GM18951 (cell line): ENCODE measurements around the gene CDH23.

Source experiments
- POLR2A ChIP-seq: IDR thresholded peaks from 4 replicates; pipeline ENCODE4 v1.6.1; 2011; ENCODE audit warnings: mild to moderate bottlenecking; ENCODE audit not compliant: insufficient read length, insufficient read depth; ENCODE audit errors: extremely low read depth
- in situ Hi-C: fragments of 300-500 bp; cut with MboI; formaldehyde crosslinking; loops from one replicate; pipeline ENCODE4 v1.12.0; 2022; ENCODE audit warnings: low sequenced_read_pairs, mixed read lengths, inconsistent platforms; ENCODE audit not compliant: unreplicated experiment

The CDH23 gene

DNA sequence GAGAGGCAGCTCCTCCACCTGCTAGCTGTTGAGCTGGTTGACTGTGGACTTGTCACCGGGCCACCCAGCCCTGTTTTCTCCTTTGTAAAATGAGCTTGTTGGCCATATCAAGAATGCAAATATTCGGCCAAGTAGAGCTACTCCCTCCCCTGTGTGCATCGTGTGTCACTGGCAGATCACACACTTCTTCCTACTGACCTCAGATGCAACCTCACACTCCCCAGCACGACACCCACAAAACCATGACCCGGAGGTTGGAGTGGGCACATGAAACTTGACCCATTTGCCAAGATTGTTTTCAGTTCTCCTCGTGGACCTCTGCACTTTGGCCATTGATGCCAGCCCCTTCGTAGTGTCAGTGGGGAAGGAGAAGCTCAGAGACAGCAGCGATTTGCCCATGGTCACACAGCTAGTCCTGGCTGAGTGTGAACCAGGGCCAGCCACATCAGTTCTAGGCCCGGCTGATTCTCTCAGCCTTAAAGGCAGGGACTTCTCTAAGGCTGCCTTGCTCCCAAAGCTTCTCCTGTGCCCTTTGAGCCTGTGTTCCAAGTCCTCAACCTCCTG is 101.1 kb downstream of the CDH23 start:
- in situ Hi-C loops = no loop called here
- no peak for TF ChIP-seq POLR2A

DNA sequence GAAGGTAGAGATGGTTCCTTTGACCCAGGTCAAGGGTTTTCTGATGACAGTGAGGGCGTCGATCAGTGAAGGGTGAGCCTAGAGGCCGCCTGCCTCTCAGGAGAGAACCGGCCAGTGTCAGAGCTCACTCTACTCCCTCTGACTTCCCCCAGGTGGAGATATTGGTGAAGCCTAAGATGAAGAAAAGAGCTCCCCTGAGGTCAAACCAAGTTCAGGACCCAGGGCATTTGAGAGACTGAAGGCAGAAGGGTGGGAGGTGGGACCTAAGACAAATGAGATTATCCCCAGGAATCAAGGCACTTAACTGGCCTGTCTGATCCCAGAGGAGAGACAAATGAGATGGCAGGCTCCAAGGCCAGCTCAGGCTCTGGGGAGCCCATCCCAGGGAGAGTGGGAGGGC is 104.7 kb downstream of the CDH23 start:
- no peak for TF ChIP-seq POLR2A
- in situ Hi-C loops = no loop called here

DNA sequence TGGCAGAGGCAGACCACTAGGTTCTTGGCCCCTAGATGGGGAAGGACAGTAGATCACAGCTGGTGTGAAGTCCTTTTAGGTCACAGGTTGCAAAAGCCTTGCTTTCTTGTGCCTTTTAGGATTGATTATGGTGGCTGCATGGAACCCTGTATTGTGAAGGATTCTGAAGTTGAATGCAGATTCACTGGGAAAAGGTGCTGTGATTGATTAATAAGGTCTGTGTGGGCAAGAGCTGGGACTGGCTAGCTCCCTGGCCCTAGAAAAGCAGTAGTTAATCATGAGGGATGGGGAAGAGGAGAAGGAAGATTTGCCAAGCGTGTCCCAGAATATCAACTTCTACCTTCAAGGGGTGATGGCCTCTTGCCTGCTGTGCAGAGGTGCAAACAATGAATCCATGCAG is 105.5 kb downstream of the CDH23 start:
- TF ChIP-seq POLR2A = no peak
- in situ Hi-C loops = no loop called here

DNA sequence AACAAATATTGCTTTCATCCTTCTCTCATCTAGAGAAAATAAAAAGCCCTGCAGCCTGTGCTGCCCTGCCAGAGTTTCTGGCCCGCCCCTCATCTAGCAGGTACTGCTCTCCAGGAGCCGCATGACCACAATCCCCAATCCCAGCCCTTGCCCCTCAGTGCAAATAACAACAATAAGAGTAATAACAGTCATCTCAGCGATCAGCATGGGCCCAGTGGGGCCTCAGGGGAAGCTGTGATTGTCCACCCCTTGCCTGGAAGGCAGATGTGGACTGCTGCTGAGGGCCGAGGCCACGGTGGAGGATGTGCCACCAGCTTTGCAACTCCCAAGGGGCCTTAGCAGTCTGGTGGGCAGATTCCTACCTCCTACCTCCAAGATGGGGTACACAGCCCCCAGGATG is 106.1 kb downstream of the CDH23 start:
- in situ Hi-C loops = no loop called here
- TF ChIP-seq POLR2A = no peak

DNA sequence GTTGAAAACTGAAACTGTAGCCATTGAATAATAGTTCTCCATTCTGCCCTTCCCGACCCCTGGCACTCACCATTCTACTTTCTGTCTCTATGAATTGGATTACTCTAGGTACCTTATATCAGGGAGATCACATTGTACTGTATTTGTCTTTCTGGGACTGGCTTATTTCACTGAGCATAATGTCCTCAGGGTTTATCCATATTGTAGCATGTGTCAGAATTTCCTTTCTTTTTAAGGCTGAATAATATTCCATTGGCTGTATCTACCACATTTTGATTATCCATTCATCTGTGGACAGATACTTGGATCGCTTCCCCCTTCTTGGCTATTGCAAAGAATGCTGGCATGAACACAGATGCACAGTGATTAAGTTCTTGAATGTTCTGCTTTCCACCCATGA is 107.4 kb downstream of the CDH23 start:
- no peak for TF ChIP-seq POLR2A
- in situ Hi-C loops = no loop called here

DNA sequence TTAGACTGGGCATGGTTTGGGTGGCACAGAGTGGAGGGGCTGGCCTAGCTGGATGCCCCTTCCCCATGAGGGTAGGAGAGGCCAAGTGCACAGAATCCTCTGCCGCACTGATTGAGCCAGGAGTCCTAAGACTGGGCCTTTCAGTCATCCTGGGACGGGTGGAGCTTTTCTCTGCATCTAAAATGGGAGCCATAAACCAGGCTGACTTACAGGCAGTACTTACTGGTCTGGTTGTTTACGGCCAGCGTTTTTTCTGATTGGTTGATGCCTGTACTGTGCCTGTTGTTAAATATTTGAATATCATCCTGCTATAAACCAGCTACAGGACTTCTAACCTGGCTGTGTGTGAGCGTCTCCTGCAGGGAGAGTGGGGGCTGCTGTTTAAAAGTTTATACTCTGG is 107.8 kb downstream of the CDH23 start:
- no peak for TF ChIP-seq POLR2A

DNA sequence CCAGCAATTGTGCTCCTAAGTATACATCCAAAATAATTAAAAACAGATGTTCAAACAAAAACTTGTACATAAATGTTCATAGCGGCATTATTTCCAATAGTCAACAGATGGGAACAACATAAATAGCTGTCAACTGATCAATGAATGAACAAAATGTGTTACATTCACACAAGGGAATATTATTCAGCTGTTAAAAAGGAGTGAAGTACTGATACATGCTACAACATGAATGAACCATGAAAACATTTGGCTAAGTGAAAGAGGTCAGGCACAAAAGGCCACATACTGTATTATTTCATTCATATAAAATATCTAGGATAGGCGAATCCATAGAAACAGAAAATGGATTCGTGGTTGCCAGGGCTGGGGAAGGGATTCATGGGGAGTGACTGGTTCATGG is 109.1 kb downstream of the CDH23 start:
- no peak for TF ChIP-seq POLR2A
- in situ Hi-C loops = no loop called here

More for the DNA sequence above, 107.8 kb downstream of the CDH23 start:
- in situ Hi-C loops = no loop called here

DNA sequence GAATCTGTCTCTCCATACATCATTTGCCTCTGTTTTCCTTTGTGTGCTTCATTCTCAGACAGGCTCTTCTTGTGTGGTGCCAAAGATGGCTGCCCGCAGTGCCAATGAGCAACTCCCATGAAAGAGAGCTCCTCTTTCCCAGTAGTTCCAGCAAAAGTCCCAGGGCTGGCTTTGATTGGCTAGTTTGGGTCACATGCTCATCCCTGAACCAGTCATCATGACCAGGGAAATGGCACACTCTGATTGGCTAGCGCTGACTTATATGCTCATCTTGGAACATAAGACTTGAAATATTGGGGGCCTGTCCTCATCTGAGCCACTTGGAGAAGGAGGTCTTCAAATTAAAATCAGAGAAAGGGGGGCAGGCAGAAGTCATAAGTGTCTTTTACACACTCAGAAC is 112.7 kb downstream of the CDH23 start:
- no peak for TF ChIP-seq POLR2A
- in situ Hi-C loops = no loop called here

DNA sequence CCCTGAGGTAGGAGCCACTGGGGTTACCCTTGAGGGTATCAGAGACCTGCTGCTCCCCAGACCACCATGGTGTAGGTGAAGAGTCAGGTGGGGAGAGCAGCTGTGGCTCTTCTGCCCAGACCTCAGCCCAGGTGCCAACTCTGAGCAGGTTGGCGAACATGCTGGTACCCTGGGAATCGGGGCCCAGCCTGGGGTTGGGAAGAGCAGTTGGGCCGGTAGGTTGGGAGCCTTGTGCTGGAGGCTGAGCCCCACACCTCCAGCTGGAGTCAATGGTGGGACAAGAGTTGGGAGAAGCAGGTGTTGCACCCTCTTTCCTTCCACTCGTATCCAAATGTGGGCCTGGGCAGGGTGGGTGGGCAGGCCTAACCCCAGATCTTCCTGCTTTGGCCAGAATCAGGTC is 114.5 kb downstream of the CDH23 start:
- TF ChIP-seq POLR2A = no peak
- in situ Hi-C loops = no loop called here

DNA sequence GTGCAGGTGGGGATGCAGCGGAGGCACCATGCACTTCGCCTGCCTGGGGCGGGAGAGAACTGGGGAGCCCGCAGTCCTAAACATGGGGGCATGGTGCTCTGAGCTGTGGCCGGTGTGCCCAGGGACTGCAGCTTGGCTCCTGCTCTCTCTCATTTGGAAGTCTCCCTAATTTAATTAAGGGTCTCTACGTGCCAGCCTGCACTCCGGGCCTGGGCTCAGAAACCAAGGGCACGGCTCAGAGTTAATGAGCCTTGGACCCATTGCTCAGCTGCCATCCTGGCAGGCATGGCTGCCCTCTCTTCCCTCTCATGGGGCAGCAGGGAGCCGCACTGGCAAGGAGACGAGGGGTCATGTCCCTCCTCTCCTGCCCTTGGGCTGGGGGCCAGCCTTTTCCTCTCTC is 115.6 kb downstream of the CDH23 start:
- in situ Hi-C loops = no loop called here
- TF ChIP-seq POLR2A = no peak

DNA sequence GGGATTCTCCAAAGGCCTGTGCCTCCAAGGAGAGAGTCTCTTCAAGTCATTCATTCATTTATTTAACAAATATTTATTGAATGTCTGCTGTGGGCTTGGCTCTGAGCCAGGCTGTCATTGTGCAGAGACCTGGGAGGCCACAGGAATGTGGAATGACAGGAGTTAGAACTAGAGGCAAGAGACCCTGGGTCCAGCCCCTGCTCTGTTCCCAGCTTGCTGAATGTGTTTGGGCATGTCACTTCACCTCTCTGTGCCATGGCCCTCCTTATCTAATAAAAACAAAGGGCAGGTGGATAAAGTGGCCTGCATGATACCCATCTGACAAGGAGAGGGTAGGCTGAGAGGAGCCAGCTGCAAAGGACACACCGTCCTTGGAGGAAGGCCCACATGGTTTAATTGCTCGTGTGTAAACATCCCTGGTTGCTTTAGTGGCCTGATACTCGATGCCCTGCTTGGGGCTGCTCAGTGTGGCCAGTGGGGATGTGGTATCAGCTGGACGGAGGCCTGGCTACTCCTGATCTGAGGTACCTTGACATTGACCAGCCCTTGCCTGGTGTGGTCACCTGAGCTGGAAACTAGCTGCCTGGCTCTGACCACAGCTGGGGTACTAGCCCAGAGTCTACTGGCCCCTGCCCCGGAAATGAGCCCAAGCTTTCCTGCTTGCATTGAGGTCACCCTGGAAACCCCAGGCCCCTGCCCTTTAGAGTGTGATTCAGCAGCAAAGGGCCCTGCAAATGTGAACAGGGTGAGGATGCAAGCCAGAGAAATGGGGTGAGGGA is 116.2 kb downstream of the CDH23 start:
- no peak for TF ChIP-seq POLR2A
- in situ Hi-C loops = no loop called here

DNA sequence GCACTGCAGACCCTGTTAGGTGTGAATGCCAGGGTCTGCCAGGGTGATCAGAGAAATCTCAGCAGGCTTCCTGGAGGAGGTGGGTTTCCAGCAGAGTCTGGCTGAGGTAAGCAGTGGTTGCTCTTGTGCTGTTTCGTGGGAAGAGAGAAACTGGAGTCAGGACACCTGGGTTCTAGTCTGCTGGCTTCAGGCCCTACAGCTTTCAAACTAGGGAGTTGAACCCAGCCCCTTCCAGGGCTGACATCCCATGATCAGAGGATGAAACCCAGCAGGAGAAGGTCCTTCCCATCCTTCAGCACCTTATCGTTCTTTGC is 116.8 kb downstream of the CDH23 start:
- no peak for TF ChIP-seq POLR2A
- in situ Hi-C loops = no loop called here

DNA sequence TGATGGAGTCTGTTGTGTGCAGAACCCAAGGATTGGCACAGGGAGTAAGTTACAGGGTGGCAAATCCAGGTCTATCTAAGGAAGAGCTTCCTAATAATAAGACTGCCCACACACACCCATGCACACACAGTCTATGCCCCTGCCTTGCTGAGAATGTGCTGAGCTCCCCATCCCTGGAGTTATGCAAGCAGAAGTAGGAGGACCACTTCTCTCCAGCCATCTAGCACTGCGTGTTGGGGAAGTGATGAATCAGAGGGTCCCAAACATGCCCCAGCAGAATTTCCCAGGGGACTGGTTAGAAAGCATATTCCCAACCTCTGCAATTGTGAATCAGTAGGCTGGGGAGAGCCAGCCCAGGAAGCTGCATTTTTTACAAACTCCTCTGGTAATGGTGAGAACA is 117.2 kb downstream of the CDH23 start:
- in situ Hi-C loops = no loop called here

DNA sequence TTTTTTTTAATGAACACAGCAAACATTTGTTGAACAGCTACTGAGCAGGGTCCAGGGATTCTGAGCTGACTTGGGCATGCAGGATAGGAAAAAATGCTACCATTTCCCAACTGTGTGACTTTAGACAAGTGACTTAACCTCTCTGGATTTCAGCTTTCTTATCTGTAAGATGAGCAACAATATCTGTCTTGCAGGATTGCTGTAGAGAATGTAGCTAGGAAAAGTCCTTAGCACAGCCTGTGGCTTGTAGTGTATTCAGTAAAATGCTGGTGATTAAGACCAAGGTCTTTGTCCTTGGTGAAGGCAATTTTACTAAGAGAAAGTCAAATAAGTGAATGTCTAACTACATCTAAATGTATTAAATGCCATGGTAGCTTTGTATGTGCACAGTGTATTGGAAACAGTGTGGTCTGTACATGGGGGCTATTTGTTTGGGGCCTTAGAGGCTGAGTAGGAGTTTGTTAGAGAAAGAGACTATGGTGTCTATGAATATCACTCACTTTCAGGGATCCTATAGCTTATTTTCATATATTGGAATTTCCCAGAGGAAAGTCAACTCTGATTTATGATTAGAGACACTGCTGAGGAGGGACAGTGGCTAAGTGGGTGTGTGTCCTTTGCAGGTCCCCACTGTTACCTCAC is 118.9 kb downstream of the CDH23 start:
- in situ Hi-C loops = no loop called here
- TF ChIP-seq POLR2A = no peak

More for the DNA sequence above, 117.2 kb downstream of the CDH23 start:
- TF ChIP-seq POLR2A = no peak
